Prostate gland (tissue), 2 donors: ENCODE measurements around the gene GDF2.

Experiments
- CTCF ChIP-seq, 4 experiments: fragments of 200-600 bp in 2 of 4; fragments of 450-650 bp in 2 of 4; sonication (generic) in 2 of 4; IDR thresholded peaks; 1 replicate in 3 of 4; 2 replicates in 1 of 4; pipeline ENCODE4 v1.5.1; 2016 to 2019; ENCODE audit warnings: antibody characterized with exemption in 4 of 4, mild to moderate bottlenecking in 2 of 4, moderate library complexity in 2 of 4
- POLR2A ChIP-seq: fragments of 450-650 bp; IDR thresholded peaks from one replicate; pipeline ENCODE4 v1.6.1; 2016; ENCODE audit warnings: antibody characterized with exemption, mild to moderate bottlenecking

DNA sequence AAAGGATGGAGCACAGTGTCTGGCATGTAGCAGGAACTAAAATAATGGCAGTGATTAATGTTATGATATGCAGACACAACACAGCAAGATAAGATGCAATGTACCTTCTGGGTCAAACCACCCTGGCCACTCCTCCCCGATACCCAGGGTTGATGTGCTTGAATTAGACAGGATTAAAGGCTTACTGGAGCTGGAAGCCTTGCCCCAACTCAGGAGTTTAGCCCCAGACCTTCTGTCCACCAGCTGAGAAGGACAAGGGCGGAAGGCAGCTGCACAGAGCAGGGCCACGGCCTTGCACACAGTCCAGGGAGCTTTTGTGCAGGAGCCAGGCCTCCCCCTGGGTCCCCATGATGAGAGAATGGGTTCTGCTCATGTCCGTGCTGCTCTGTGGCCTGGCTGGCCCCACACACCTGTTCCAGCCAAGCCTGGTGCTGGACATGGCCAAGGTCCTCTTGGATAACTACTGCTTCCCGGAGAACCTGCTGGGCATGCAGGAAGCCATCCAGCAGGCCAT lies 25.9 kb downstream of the GDF2 start, which contains the start of gene RBP3:
- TF ChIP-seq CTCF (IDR thresholded peaks at IDR 0.05) = no peak
- no peak for TF ChIP-seq POLR2A
